HL-60 (cell line): ENCODE results near the gene RAD51.

Experiments
- CTCF ChIP-seq: IDR thresholded peaks from one replicate; pipeline ENCODE4 v1.5.1; 2011; ENCODE audit warnings: low read length, control low read depth, inconsistent platforms; ENCODE audit not compliant: insufficient read depth
- REST ChIP-seq: IDR thresholded peaks from 2 replicates; pipeline ENCODE4 v1.6.1; 2012; ENCODE audit warnings: low read depth; ENCODE audit not compliant: insufficient replicate concordance

DNA sequence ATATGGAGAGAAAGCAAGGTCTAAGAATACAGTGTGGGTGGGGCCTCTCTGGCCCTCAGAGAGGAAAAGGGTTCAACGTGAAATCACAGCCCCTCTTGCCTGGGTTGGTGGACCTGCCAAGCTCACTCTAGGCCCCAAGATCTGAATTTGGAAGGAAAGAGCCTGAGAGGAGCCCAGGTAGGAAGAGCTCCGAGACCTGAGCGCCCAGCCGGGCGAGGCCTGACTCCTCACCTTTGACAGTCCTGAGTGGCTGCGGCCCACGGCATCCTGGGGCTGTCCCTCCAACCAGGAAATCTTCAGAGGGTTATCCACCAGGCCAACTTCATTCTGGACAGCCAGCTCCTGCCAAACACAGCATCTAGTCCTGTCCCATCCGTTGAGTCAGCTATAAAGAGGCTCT lies 78.5 kb downstream of the RAD51 start:
- TF ChIP-seq CTCF, result no peak
- no peak for TF ChIP-seq REST
